CD4-positive, alpha-beta T cell treated with Interleukin-4 for 4 hours (primary cell): ENCODE measurements around the gene TPRN.

Source experiments
- DNase-seq: peaks from one replicate; pipeline ENCODE4 v3.0.0-alpha.2; 2020

The TPRN gene

DNA sequence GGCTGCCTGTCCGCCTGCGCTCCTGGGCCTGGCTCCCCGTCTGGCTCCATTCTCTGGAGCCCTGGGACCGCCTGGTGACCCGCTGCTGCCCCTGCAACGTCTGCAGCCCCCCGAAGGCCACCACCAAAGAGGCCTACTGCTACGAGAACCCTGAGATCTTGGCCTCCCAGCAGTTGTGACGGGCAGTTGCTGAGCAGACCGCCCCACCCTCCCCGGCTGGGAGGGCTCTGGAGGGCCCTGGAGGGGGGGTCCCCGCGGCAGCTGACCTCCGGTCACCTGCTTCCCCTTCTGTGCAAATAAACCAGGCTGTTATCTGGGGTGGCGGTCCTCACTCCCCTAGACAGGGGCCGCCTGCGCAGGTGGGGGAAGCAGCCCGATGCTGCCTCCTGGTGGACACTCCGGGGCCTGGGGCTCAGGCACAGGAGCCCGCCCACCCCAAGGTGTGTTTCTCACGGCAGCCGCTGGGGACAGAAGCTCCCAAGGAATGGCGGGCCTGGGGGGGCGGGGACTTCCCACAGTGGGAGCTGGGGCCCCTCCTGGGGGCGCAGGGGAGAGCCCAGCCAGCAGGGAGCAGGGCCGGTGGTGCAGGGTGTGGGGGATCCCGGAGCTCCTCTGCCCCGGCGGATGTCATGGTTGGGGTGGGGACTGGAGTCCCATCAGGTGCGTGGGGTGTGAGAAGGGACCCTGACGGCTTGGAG lies 35.8 kb upstream of the TPRN start:
- peak; percentile 80 for DNase-seq

- no peak for DNase-seq
These were observed 35.1 kb upstream of the TPRN start for GRCh38 chr9:137235424-137236237.

- DNase-seq, result no peak
These were observed 34.4 kb upstream of the TPRN start for GRCh38 chr9:137234758-137235423.

DNA sequence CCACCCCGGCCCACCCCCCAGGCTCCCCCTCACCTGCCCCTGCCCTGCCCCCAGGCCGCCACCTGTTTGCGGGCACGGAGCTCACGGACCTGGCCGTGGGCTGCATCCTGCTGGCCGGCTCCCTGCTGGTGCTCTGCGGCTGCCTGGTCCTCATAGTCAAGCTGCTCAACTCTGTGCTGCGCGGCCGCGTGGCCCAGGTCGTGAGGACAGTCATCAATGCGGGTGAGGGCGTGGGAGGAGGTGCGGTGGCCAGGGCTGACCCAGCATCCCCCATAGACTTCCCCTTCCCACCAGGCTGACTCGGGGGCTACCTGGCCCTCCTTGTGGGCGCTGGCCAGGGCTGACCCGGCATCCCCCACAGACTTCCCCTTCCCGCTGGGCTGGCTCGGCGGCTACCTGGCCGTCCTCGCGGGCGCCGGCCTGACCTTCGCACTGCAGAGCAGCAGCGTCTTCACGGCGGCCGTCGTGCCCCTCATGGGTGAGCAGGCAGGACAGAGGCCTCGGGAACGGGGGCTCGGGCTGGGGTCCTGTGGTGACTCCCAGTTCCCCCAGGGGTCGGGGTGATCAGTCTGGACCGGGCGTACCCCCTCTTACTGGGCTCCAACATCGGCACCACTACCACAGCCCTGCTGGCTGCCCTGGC lies 33.6 kb upstream of the TPRN start:
- DNase-seq, result no peak

DNA sequence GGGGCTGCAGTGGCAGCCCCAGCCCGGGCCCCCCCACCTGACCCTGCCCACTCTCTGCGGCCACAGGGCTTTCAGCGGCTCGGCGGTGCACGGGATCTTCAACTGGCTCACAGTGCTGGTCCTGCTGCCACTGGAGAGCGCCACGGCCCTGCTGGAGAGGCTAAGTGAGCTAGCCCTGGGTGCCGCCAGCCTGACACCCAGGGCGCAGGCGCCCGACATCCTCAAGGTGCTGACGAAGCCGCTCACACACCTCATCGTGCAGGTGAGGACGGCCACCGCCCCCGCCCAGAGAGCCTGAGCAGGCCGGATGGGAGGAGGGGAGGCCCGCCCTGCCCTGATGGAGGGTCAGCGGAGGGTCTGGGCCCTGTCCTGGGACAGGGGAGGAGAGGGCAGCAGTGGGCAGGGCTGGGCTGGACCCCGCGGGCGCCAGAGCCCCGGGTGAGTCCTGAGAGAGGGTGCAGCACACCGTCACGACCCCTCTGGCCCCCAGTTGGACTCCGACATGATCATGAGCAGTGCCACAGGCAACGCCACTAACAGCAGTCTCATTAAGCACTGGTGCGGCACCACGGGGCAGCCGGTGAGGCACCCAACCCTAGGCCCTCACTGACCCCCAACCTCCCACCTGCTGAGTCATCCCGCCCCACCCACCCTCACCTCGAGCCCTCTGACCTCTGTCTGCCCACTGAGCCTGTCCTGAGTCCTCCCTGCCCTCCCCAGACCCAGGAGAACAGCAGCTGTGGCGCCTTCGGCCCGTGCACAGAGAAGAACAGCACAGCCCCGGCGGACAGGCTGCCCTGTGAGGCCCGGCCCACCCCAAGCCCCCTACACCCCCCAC lies 32.8 kb upstream of the TPRN start:
- DNase-seq, result no peak

GRCh38 chr9:137232510-137232909 lies 32.0 kb upstream of the TPRN start:
- DNase-seq, result no peak

- no peak for DNase-seq
These were observed 31.6 kb upstream of the TPRN start for GRCh38 chr9:137232101-137232500.

GRCh38 chr9:137231372-137232039 lies 31.0 kb upstream of the TPRN start:
- DNase-seq, result no peak

GRCh38 chr9:137230705-137231371 lies 30.3 kb upstream of the TPRN start, which contains the start of gene SLC34A3:
SLC34A3 (plus strand) TSS chr9:137230901; CDS start chr9:137231703, 802 bp downstream.
- no peak for DNase-seq

- no peak for DNase-seq
These were observed 29.6 kb upstream of the TPRN start for GRCh38 chr9:137229903-137230704.

- DNase-seq, result no peak
These were observed 28.7 kb upstream of the TPRN start for GRCh38 chr9:137228968-137229896.

DNA sequence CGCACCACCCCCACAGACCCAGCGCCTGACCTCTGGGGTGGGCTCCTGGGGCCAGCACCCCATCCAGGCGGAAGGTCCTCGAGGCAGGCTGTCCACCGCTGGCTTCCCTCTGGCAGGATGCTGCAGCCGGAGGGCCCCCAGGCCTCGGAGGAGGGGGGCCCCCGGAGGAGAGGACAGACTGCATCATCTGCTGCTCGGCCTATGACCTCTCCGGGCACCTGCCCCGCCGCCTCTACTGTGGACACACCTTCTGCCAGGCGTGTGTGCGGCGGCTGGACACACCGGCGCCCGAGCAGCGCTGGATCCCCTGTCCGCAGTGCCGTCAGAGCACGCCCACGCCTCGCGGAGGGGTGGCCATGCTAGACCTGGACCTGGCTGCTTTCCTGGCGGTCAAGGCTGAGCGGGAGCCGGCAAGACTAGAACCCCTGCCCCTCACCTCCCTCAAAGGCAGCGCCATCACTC lies 28.0 kb upstream of the TPRN start:
- DNase-seq, result no peak

DNA sequence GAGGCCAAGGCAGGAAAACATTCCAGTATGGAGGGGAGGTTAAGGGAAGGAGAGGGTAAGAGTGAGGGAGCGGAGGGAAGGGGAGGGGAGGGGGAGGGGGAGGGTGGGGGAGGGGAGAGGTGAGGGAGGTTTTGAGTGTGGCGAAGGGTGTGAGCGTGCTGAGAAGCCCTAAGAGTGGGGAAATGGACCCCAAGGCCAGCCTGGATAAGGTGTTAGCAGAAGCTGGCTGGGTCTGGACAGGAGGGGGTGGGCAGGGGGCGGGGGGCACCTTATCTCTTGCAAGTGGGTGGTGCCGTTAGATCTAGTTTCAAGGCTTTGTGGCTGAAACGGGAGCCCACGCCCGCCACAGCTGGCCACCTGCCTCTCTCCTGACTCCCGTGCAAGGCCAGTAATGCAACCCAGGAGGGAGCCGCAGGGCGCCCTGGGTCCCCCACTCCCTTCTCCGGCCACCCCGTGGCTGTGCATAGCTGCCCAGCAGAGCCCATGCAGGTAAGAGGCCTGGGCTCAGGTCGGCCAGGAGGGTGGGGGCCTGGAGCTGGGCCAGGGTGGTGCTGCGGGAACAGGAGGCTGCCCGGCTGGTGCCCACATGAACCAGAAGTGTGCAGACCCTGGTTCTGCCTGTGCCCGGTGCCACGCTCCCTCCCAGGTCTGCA lies 27.4 kb upstream of the TPRN start:
- no peak for DNase-seq

DNA sequence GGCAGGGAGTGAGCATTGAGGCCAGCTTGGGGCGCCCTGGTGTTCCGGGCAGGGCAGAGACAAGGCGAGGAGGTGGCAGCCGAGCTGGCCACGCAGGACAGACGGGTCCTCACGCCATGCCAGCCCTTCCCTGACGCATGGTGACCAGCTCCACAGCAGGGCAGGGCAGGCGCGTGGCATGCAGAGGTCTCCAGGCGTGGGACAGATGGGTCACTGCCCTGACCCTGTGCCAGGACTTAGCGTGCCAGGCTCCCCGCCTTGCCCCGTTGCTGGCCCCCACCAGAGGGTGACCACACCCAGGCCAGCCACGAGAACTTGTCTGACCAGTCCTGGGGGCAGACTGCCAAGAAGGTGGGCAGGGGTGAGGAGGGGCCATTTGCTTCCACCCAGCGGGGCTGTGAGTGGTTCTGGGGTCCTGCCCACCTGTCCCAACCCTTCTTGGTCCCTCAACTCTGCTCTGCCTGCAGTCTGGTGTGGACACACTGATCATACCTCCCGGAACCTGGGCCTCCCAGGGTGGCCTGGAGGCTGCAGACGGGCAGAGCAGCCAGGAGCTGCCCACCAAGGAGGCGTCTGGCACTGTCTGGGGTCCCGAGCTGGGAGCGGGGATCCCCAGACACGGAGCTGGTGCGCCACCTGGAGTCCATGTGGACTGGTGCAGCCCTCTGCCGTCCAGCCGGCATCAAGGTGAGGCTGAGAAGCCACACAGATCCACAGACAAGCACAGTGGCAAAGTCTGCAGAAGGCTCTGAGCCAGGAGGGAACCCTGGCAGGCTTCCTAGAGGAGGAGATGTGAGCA lies 26.7 kb upstream of the TPRN start, which contains the start of gene RNF224:
Gene RNF224, plus strand, starts transcription at position 449 of the 799 bp plus-strand sequence. CDS start 834 bp downstream, outside the sequence.
- DNase-seq, result peak; percentile 76

DNA sequence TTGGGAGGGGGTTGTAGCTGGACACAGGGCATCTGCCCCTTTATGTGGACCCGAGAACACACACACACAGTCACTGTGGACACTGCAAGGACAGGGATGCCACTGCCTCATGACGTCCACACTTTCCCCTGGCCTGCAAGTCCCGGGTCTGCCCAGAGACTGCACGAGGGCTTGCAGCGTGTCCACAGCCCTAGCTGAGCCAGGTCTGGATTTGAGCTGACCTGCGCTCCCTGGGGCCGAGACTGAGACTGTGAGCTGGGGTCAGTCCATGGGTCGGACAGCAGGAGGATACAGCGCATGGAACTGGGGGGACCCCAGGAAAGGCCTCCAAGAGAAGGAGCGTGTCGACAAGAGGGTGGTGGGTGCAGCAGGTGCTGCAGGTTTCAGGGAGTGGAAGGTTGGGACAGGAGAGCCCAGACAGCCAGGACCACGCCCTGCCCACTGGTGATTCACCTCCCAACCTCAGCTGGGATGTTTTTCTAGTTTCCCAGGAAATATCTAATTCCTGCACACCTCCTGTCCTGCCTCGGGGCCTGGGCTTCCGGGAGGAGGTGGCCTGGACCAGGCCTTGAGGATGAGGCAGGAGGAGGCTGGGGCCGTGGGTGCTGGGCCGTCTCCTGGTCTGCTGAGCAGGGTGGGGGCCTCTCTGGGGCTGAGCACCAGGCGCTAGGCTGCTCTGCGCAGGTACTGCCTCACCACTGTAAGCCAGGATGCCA lies 26.0 kb upstream of the TPRN start:
- no peak for DNase-seq

DNA sequence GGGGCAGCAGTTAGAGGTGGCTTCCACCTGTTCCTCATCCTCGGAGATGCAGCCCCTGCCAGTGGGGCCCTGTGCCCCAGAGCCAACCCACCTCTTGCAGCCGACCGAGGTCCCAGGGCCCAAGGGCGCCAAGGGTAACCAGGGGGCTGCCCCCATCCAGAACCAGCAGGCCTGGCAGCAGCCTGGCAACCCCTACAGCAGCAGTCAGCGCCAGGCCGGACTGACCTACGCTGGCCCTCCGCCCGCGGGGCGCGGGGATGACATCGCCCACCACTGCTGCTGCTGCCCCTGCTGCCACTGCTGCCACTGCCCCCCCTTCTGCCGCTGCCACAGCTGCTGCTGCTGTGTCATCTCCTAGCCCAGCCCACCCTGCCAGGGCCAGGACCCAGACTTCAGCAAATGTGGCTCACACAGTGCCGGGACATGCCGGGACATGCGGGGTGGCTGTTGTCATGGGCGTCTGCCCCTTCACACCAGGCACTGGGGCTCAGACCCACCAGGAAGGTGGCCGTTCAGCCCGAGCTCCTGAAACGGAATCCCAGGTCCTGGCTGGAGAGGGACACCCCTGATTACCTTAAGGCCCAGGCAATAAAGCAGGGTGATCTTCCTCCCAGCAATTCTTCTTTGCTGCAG lies 25.3 kb upstream of the TPRN start:
- no peak for DNase-seq
